Measurements from ENCODE around the gene SESN1. TPM values are rescaled to one million over a fixed set of nuclear protein-coding genes. Genes with fewer than 3 reads are reported as not detected.

Gene SESN1
- total RNA-seq, 1 experiment from 2014 or later: 17.5 TPM

GRCh38 chr6:108940741-108941140 lies 153.9 kb downstream of the SESN1 start:
- H2BK120ac ChIP-seq (ENCODE audit: low read depth, low read length, poor library complexity, severe bottlenecking): no peak overlapping the region
- WGBS (ENCODE audit: extremely low coverage, insufficient read length, low lambda C conversion rate): no CpG with 5 or more reads among the region's 5 CpGs
- H4K91ac ChIP-seq (ENCODE audit: insufficient read length, low read depth, low read length): no peak overlapping the region
- peaks cover 0 to 2% of the 10 kb centered on the region in 2 experiments; a peak in 2 of 5 replicates for H3K9me3 Mint-ChIP-seq
- no peak overlapping the region for H2BK12ac ChIP-seq (ENCODE audit: insufficient read length, low read depth, low read length)
- no peak overlapping the region for H3K9ac ChIP-seq (ENCODE audit: extremely low read depth, insufficient read length, low read length)
- H3K9me3 ChIP-seq (ENCODE audit: control insufficient read depth, low read depth, low read length): no peaks in the 10 kb centered on the region
- H3K56ac ChIP-seq (ENCODE audit: insufficient read length, low read depth, low read length): no peak overlapping the region
- no peak overlapping the region for H3K4me2 ChIP-seq (ENCODE audit: insufficient read depth, insufficient read length, low read length)
- H3K36me3 Mint-ChIP-seq (ENCODE audit: insufficient read depth in 1 of 3, low read depth in 3 of 3): peaks cover 2 to 5% (median 4%) of the 10 kb centered on the region in 3 experiments; a peak in 4 of 7 replicates
- H2BK15ac ChIP-seq (ENCODE audit: low read depth, low read length): no peak overlapping the region
- DNase-seq: no peak
- H4K8ac ChIP-seq (replicated peaks; ENCODE audit: insufficient read length, low read depth, low read length): no peak overlapping the region
- H2BK20ac ChIP-seq (ENCODE audit: low read depth, low read length, poor library complexity, severe bottlenecking): no peak overlapping the region
- H3K4me3 Mint-ChIP-seq: no peak overlapping the region
- H3K4ac ChIP-seq (ENCODE audit: low read depth, low read length): no peak overlapping the region
- peaks cover 4% of the 10 kb centered on the region for H3K4me1 ChIP-seq (ENCODE audit: insufficient read depth, low read length)
- H3T11ph ChIP-seq (ENCODE audit: low read length): no peak overlapping the region
- H3K27me3 Mint-ChIP-seq (ENCODE audit: low read depth): peaks cover 2% of the 10 kb centered on the region
- no peaks in the 10 kb centered on the region for H3K79me2 ChIP-seq (ENCODE audit: insufficient read depth, low read length)
- H3K4me1 Mint-ChIP-seq: peaks cover 21 to 24% of the 10 kb centered on the region in 2 experiments
- H3K27ac ChIP-seq (ENCODE audit: insufficient read length, low read depth, low read length): no peak overlapping the region
- H4K5ac ChIP-seq (ENCODE audit: insufficient read length, low read depth, low read length): no peak overlapping the region
- no peak overlapping the region for H3K18ac ChIP-seq (ENCODE audit: insufficient read length, low read depth, low read length)
- no peak overlapping the region for H2BK5ac ChIP-seq (ENCODE audit: insufficient read length, low read length)
- no peak overlapping the region for H2AFZ ChIP-seq (ENCODE audit: low read length)
- H3K27me3 ChIP-seq (ENCODE audit: insufficient read depth, low read length): no peaks in the 10 kb centered on the region; the same call in 1 of the 2 replicates
- H3K23ac ChIP-seq (ENCODE audit: insufficient read length, low read depth, low read length): no peak overlapping the region
- no peak for TF ChIP-seq CTCF (conservative IDR thresholded peaks at IDR 0.05)
- H2AK5ac ChIP-seq (ENCODE audit: insufficient read length, low read length): no peak overlapping the region
- H3K79me1 ChIP-seq (ENCODE audit: insufficient read depth, low read depth, low read length, poor library complexity, severe bottlenecking): no peaks in the 10 kb centered on the region
- no peaks in the 10 kb centered on the region for H4K20me1 ChIP-seq (ENCODE audit: control insufficient read depth, insufficient read depth, insufficient read length)
- H3K23me2 ChIP-seq (ENCODE audit: insufficient read length, low read depth, low read length, poor library complexity, severe bottlenecking): no peaks in the 10 kb centered on the region
- no peak overlapping the region for H3K27ac Mint-ChIP-seq
- no peak overlapping the region for H3K14ac ChIP-seq (ENCODE audit: insufficient read depth, low read length)

Data from H9 (cell line).